Effector memory CD4-positive, alpha-beta T cell (primary cell): ENCODE measurements around the gene TAL1.

Source experiments
- DNase-seq, 3 donors: peaks; one replicate each; pipeline ENCODE4 v3.0.0-alpha.2; 2020
- H3K27ac ChIP-seq: 2 replicates; pipeline ENCODE4 v1.7.0; 2013; ENCODE audit warnings: mild to moderate bottlenecking, low read length, moderate library complexity; ENCODE audit not compliant: insufficient read depth, poor library complexity, severe bottlenecking
- H3K27me3 ChIP-seq: replicated peaks from 2 replicates; pipeline ENCODE4 v1.7.0; 2013; ENCODE audit warnings: mild to moderate bottlenecking, low read length; ENCODE audit not compliant: insufficient read depth, control insufficient read depth, poor library complexity, severe bottlenecking
- H3K36me3 ChIP-seq: 2 replicates; pipeline ENCODE4 v1.7.0; 2013; ENCODE audit warnings: mild to moderate bottlenecking, low read length, moderate library complexity; ENCODE audit not compliant: control insufficient read depth, insufficient read depth
- H3K4me1 ChIP-seq: 2 replicates; pipeline ENCODE4 v1.7.0; 2013; ENCODE audit warnings: low read length, mild to moderate bottlenecking; ENCODE audit not compliant: control insufficient read depth, insufficient read depth, poor library complexity, severe bottlenecking
- H3K4me3 ChIP-seq: 2 replicates; pipeline ENCODE4 v1.7.0; 2013; ENCODE audit warnings: low read length, low read depth, mild to moderate bottlenecking; ENCODE audit not compliant: insufficient read depth, poor library complexity, severe bottlenecking
- H3K9me3 ChIP-seq: 2 replicates; pipeline ENCODE4 v1.7.0; 2013; ENCODE audit warnings: mild to moderate bottlenecking, low read length, moderate library complexity; ENCODE audit not compliant: control insufficient read depth

The TAL1 gene

GRCh38 chr1:47223921-47224675 lies 7.9 kb downstream of the TAL1 start:
- H3K4me1 ChIP-seq: peaks cover 7% of the 10 kb centered on the region
- H3K36me3 ChIP-seq: no peaks in the 10 kb centered on the region
- no peak overlapping the region for H3K4me3 ChIP-seq
- H3K27ac ChIP-seq: no peak overlapping the region
- no peak for DNase-seq
- H3K9me3 ChIP-seq: no peaks in the 10 kb centered on the region
- peaks cover 56% of the 10 kb centered on the region for H3K27me3 ChIP-seq

- Histone ChIP-seq H3K4me3 (no peak overlapping the region), H3K27ac (no peak overlapping the region), H3K4me1 (peaks cover 6% of the 10 kb centered on the region), H3K9me3 (no peaks in the 10 kb centered on the region), H3K36me3 (no peaks in the 10 kb centered on the region), H3K27me3 (peaks cover 49% of the 10 kb centered on the region)
- DNase-seq: no peak
These were observed 8.7 kb downstream of the TAL1 start for GRCh38 chr1:47223174-47223920.

GRCh38 chr1:47222476-47222875 lies 9.5 kb downstream of the TAL1 start:
- no peak for DNase-seq
- H3K36me3 ChIP-seq: no peaks in the 10 kb centered on the region
- peaks cover 40% of the 10 kb centered on the region for H3K27me3 ChIP-seq
- no peak overlapping the region for H3K27ac ChIP-seq
- peaks cover 6% of the 10 kb centered on the region for H3K4me1 ChIP-seq
- H3K4me3 ChIP-seq: no peak overlapping the region
- H3K9me3 ChIP-seq: no peaks in the 10 kb centered on the region

- Histone ChIP-seq H3K4me1 (no peaks in the 10 kb centered on the region), H3K4me3 (no peak overlapping the region), H3K9me3 (no peaks in the 10 kb centered on the region), H3K27me3 (peaks cover 18% of the 10 kb centered on the region), H3K36me3 (no peaks in the 10 kb centered on the region), H3K27ac (no peak overlapping the region)
- no peak for DNase-seq
These were observed 12.3 kb downstream of the TAL1 start for GRCh38 chr1:47219590-47220220.

GRCh38 chr1:47219001-47219400 lies 13.0 kb downstream of the TAL1 start:
- Histone ChIP-seq H3K36me3 (no peaks in the 10 kb centered on the region), H3K27ac (no peak overlapping the region), H3K4me1 (no peaks in the 10 kb centered on the region), H3K4me3 (no peak overlapping the region), H3K27me3 (peaks cover 11% of the 10 kb centered on the region), H3K9me3 (no peaks in the 10 kb centered on the region)
- DNase-seq: no peak

GRCh38 chr1:47216278-47217059 lies 15.6 kb downstream of the TAL1 start:
- Histone ChIP-seq H3K36me3 (no peaks in the 10 kb centered on the region), H3K27ac (no peak overlapping the region), H3K27me3 (no peaks in the 10 kb centered on the region), H3K4me3 (no peak overlapping the region), H3K9me3 (no peaks in the 10 kb centered on the region), H3K4me1 (no peaks in the 10 kb centered on the region)
- DNase-seq: no peak

- no peak overlapping the region for H3K4me3 ChIP-seq
- H3K27me3 ChIP-seq: no peaks in the 10 kb centered on the region
- H3K27ac ChIP-seq: no peak overlapping the region
- H3K9me3 ChIP-seq: no peaks in the 10 kb centered on the region
- no peaks in the 10 kb centered on the region for H3K4me1 ChIP-seq
- DNase-seq: no peak
- no peaks in the 10 kb centered on the region for H3K36me3 ChIP-seq
These were observed 16.3 kb downstream of the TAL1 start for GRCh38 chr1:47215713-47216112.

- Histone ChIP-seq H3K4me1 (no peaks in the 10 kb centered on the region), H3K27me3 (no peaks in the 10 kb centered on the region), H3K27ac (no peak overlapping the region), H3K9me3 (no peaks in the 10 kb centered on the region), H3K4me3 (no peak overlapping the region), H3K36me3 (no peaks in the 10 kb centered on the region)
- DNase-seq: no peak
These were observed 17.5 kb downstream of the TAL1 start for GRCh38 chr1:47214549-47214948.

GRCh38 chr1:47213230-47213963 lies 18.6 kb downstream of the TAL1 start:
- no peaks in the 10 kb centered on the region for H3K36me3 ChIP-seq
- H3K9me3 ChIP-seq: no peaks in the 10 kb centered on the region
- no peak overlapping the region for H3K27ac ChIP-seq
- no peaks in the 10 kb centered on the region for H3K4me1 ChIP-seq
- H3K27me3 ChIP-seq: no peaks in the 10 kb centered on the region
- H3K4me3 ChIP-seq: no peak overlapping the region
- DNase-seq: no peak
